SK-N-SH (cell line): ENCODE results near the gene SIT1.

ENCODE experiments used
- CHD2 ChIP-seq: fragments of 150-350 bp; IDR thresholded peaks from 2 replicates; pipeline ENCODE4 v1.6.1; 2018; ENCODE audit warnings: low read length; ENCODE audit not compliant: partially characterized antibody
- CTCF ChIP-seq: fragments of 200-600 bp; sonication (generic); IDR thresholded peaks from 2 replicates; pipeline ENCODE4 v1.6.1; 2017; ENCODE audit warnings: antibody characterized with exemption, mild to moderate bottlenecking, moderate library complexity
- MXI1 ChIP-seq: IDR thresholded peaks from 2 replicates; pipeline ENCODE4 v1.6.1; 2012; ENCODE audit warnings: mild to moderate bottlenecking, low read depth, low read length, improper control_type of control experiment
- TEAD4 ChIP-seq: IDR thresholded peaks from 2 replicates; pipeline ENCODE4 v1.4.0; 2012; ENCODE audit warnings: mild to moderate bottlenecking, borderline replicate concordance; ENCODE audit not compliant: insufficient read depth

GRCh38 chr9:35689542-35690293, 39.0 kb upstream of the SIT1 start, which contains the start of gene TPM2:
- no peak for TF ChIP-seq MXI1
- TF ChIP-seq CHD2: no peak
- no peak for TF ChIP-seq CTCF
- no peak for TF ChIP-seq TEAD4
